Esophagus squamous epithelium (tissue), 5 donors: ENCODE results near the gene SLIRP. TPM values are rescaled to one million over a fixed set of nuclear protein-coding genes. Genes with fewer than 3 reads are reported as not detected.
"Not testable (repeated sequence)": the region's sequence is repeated elsewhere in the genome, so short reads cannot be mapped to it uniquely, and the experiment has no call there.

Source experiments
- DNase-seq: peaks from one replicate; lab custom pipeline; 2025; lab: John Stamatoyannopoulos, UW
- H3K27ac ChIP-seq, 4 donors: fragments of 200-600 bp; sonication (generic); one replicate each; pipeline ENCODE4 v1.5.1; 2016 to 2019; ENCODE audit warnings: mild to moderate bottlenecking in 1 of 4
- H3K27me3 ChIP-seq, 4 donors: fragments of 200-600 bp; sonication (generic); 1 replicate in 3 of 4; 2 replicates in 1 of 4; pipeline versions ENCODE4 v1.5.1 to v1.6.0; 2017 to 2021; ENCODE audit warnings: antibody characterized with exemption in 1 of 4
- H3K36me3 ChIP-seq, 3 donors: fragments of 200-600 bp; sonication (generic); one replicate each; pipeline ENCODE4 v1.5.1; 2016 to 2019
- H3K4me1 ChIP-seq, 3 donors: fragments of 200-600 bp; sonication (generic); one replicate each; pipeline ENCODE4 v1.5.1; 2017 to 2019
- H3K4me3 ChIP-seq, 4 donors: fragments of 200-600 bp; sonication (generic); 1 replicate in 3 of 4; 2 replicates in 1 of 4; pipeline ENCODE4 v1.5.1; 2016 to 2019; ENCODE audit warnings: mild to moderate bottlenecking in 2 of 4, moderate library complexity in 1 of 4
- H3K9me3 ChIP-seq, 3 donors: fragments of 200-600 bp; sonication (generic); one replicate each; pipeline ENCODE4 v1.5.1; 2016 to 2019
- CTCF ChIP-seq, 6 experiments: fragments of 450-650 bp in 4 of 6; fragments of 200-600 bp in 2 of 6; sonication (generic) in 2 of 6; IDR thresholded peaks; one replicate each; pipeline ENCODE4 v1.5.1; 2016 to 2019; ENCODE audit warnings: antibody characterized with exemption in 6 of 6, mild to moderate bottlenecking in 4 of 6, moderate library complexity in 4 of 6
- POLR2A ChIP-seq, 4 donors: fragments of 450-650 bp; IDR thresholded peaks; one replicate each; pipeline ENCODE4 v1.6.1; 2017; ENCODE audit warnings: antibody characterized with exemption in 4 of 4, mild to moderate bottlenecking in 4 of 4, moderate library complexity in 3 of 4
- WGBS, 2 donors: methylation state at CpG; one replicate each; pipeline ENCODE4 v1.1.5; 2018; 5-methylcytosine and 5-hydroxymethylcytosine counted together
- intact Hi-C: fragments of 100-400 bp; cut with DNase I; formaldehyde crosslinking; loops from one replicate; pipeline ENCODE4 v1.15.0; 2022
- total RNA-seq, 4 donors: library from RNA; depleted of rRNA; stranded (reverse); fragments of >200 nt; gene quantifications; one replicate each; pipeline ENCODE4 v1.1.0, GENCODE V29; 2016
- donor health status: DM: yes; HTN: yes; CAD: no.

SLIRP gene
- 100 to 1,000 TPM; 125 to 487 (median 290) TPM for total RNA-seq

- DNase-seq, result peak; percentile 25
- Histone ChIP-seq H3K4me1 (peaks cover 21 to 44% (median 25%) of the 10 kb centered on the region in 3 donors), H3K36me3 (peaks cover 9 to 51% (median 17%) of the 10 kb centered on the region in 3 donors), H3K27ac (peak within 1 kb of the TSS; percentile 48 to 81 (median 70)), H3K9me3 (no peaks in the 10 kb centered on the region), H3K27me3 (no peaks in the 10 kb centered on the region), H3K4me3 (peak within 1 kb of the TSS; percentile 78 to 92 (median 84))
- intact Hi-C loops, result loop anchor here (5.0 kb wide), 1 partner anchor 246 kb away; no protein-coding TSS in a partner anchor
- 0% methylated on average over 31 to 42 of the region's 49 CpGs for WGBS, 2 donors
- TF ChIP-seq CTCF (IDR thresholded peaks at IDR 0.05) (peak in 1 of 6 experiments; percentile 20), POLR2A (IDR thresholded peaks at IDR 0.05) (peak in 2 of 4 donors; percentile 22 to 67)
Observed at GRCh38 chr14:77707724-77708408, at the start of gene SLIRP, which contains the start of gene ALKBH1. SLIRP (plus strand) TSS chr14:77708103; CDS start chr14:77708112, 9 bp downstream. ALKBH1 (minus strand) TSS chr14:77708023; CDS start chr14:77708004, 19 bp downstream.

GRCh38 chr14:77659831-77660230, 48.1 kb upstream of the SLIRP start:
- intact Hi-C loops, result no loop called here
- Histone ChIP-seq H3K9me3 (no peaks in the 10 kb centered on the region), H3K4me3 (no peak overlapping the region), H3K36me3 (no peaks in the 10 kb centered on the region), H3K27ac (peak overlapping the region in 1 of 4 donors; percentile 21), H3K27me3 (peaks cover 0 to 5% (median 0%) of the 10 kb centered on the region in 4 donors), H3K4me1 (peaks cover 0 to 23% (median 0%) of the 10 kb centered on the region in 3 donors)
- TF ChIP-seq POLR2A (IDR thresholded peaks at IDR 0.05) (no peak), CTCF (IDR thresholded peaks at IDR 0.05) (no peak)
- WGBS, 2 donors, result 43 to 59% methylated on average over 2 of the region's 2 CpGs
- DNase-seq, result no peak

- no peak overlapping the region for H3K27ac ChIP-seq
- peaks cover 0 to 23% (median 0%) of the 10 kb centered on the region in 3 donors for H3K4me1 ChIP-seq
- DNase-seq, result no peak
- intact Hi-C loops, result no loop called here
- peak overlapping the region in 1 of 4 donors; percentile 21 for H3K4me3 ChIP-seq
- H3K27me3 ChIP-seq, result peaks cover 0 to 5% (median 0%) of the 10 kb centered on the region in 4 donors
- WGBS, 2 donors, result 40 to 48% methylated on average over 7 of the region's 7 CpGs
- H3K36me3 ChIP-seq, result no peaks in the 10 kb centered on the region
- H3K9me3 ChIP-seq, result no peaks in the 10 kb centered on the region
- no peak for TF ChIP-seq CTCF (IDR thresholded peaks at IDR 0.05)
- no peak for TF ChIP-seq POLR2A (IDR thresholded peaks at IDR 0.05)
Observed at GRCh38 chr14:77660754-77661153, 47.1 kb upstream of the SLIRP start.

- H3K27me3 ChIP-seq, H3K9me3 ChIP-seq, DNase-seq, intact Hi-C loops, H3K36me3 ChIP-seq, H3K4me3 ChIP-seq, H3K27ac ChIP-seq: not testable (repeated sequence)
- 81 to 83% methylated on average over 7 of the region's 9 CpGs for WGBS, 2 donors
- peaks cover 0 to 23% (median 0%) of the 10 kb centered on the region in 3 donors for H3K4me1 ChIP-seq
Observed at GRCh38 chr14:77661562-77661961, 46.3 kb upstream of the SLIRP start.

GRCh38 chr14:77663293-77663692, 44.6 kb upstream of the SLIRP start:
- TF ChIP-seq POLR2A (IDR thresholded peaks at IDR 0.05) (no peak), CTCF (IDR thresholded peaks at IDR 0.05) (no peak)
- H3K27ac ChIP-seq, result peak overlapping the region in 3 of 4 donors; percentile 12 to 47 (median 38)

More at GRCh38 chr14:77663293-77663692, 44.6 kb upstream of the SLIRP start:
- Histone ChIP-seq H3K9me3 (no peaks in the 10 kb centered on the region), H3K27me3 (peaks cover 0 to 5% (median 0%) of the 10 kb centered on the region in 4 donors), H3K4me1 (peaks cover 0 to 23% (median 0%) of the 10 kb centered on the region in 3 donors), H3K4me3 (no peak overlapping the region), H3K36me3 (no peaks in the 10 kb centered on the region)
- intact Hi-C loops, result no loop called here
- no peak for DNase-seq
- 28 to 30% methylated on average over 6 of the region's 6 CpGs for WGBS, 2 donors
